ENCODE data around the gene PCDHGA8. TPM values are rescaled to one million over a fixed set of nuclear protein-coding genes. Genes with fewer than 3 reads are reported as not detected.

The PCDHGA8 gene
- total RNA-seq, 1 experiment from 2014 or later = not detected

DNA sequence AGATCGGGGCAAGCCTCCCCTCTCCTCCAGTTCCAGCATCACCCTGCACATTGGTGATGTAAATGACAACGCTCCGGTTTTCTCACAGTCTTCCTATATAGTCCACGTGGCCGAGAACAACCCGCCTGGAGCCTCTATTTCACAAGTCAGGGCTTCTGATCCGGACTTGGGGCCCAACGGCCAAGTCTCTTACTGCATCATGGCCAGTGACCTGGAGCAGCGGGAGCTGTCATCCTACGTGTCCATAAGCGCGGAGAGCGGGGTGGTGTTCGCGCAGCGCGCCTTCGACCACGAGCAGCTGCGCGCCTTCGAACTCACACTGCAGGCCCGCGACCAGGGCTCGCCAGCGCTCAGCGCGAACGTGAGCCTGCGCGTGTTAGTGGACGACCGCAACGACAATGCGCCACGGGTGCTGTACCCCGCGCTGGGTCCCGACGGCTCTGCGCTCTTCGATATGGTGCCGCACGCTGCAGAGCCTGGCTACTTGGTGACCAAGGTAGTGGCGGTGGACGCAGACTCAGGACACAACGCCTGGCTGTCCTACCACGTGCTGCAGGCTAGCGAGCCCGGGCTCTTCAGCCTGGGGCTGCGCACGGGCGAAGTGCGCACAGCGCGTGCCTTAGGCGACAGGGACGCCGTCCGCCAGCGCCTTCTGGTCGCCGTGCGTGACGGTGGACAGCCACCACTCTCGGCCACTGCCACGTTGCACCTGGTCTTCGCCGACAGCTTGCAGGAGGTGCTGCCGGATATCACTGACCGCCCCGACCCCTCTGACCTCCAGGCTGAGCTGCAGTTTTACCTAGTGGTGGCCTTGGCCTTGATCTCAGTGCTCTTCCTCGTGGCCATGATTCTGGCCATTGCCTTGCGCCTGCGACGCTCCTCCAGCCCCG is 3.0 kb upstream of the PCDHGA8 start:
- Histone ChIP-seq H3K27ac (ENCODE audit: low read depth, low read length) (no peak overlapping the region), H3K27me3 (ENCODE audit: insufficient read depth, low read length) (no peaks in the 10 kb centered on the region), H3K4me3 (replicated peaks in 1 of 2; ENCODE audit: low read depth in 1 of 2, low read length in 2 of 2) (no peak overlapping the region), H3K9me3 (ENCODE audit: control insufficient read depth in 1 of 2, insufficient read depth in 1 of 2, low read depth in 1 of 2, low read length in 2 of 2) (no peaks in the 10 kb centered on the region; a peak in 1 of 4 replicates), H3K4me2 (ENCODE audit: low read length) (no peak overlapping the region), H3K4me1 (ENCODE audit: control insufficient read depth in 1 of 2, insufficient read depth in 2 of 2, low read length in 2 of 2) (no peaks in the 10 kb centered on the region), H3K9me2 (ENCODE audit: insufficient read depth) (no peaks in the 10 kb centered on the region), H2AFZ (ENCODE audit: low read depth, low read length, poor library complexity, severe bottlenecking) (no peak overlapping the region), H3K36me3 (ENCODE audit: control insufficient read depth in 1 of 2, insufficient read depth in 2 of 2, low read length in 2 of 2) (no peaks in the 10 kb centered on the region), H3K79me2 (ENCODE audit: insufficient read depth, low read length) (no peaks in the 10 kb centered on the region), H4K20me1 (ENCODE audit: insufficient read depth) (no peaks in the 10 kb centered on the region), H3K9ac (ENCODE audit: low read length) (no peak overlapping the region)
- no TSS peak for BruUV-seq (replicated peaks)
- ChIA-PET RAD21 (ENCODE audit: low non-redundant PET in 1 of 2, low total read pairs in 2 of 2, uncharacterized antibody in 2 of 2, unreplicated experiment in 2 of 2) (no interaction called here), POLR2A (no interaction called here), CTCF (no interaction called here)
- TF ChIP-seq CBX3 (IDR thresholded peaks at IDR 0.05; ENCODE audit: low read depth) (no peak), SIN3A (IDR thresholded peaks at IDR 0.05; ENCODE audit: low read depth) (no peak), EGR1 (IDR thresholded peaks at IDR 0.05; ENCODE audit: low read depth) (no peak), RAD21 (IDR thresholded peaks at IDR 0.05; ENCODE audit: low read depth) (no peak), POLR2A (IDR thresholded peaks at IDR 0.05; ENCODE audit: borderline replicate concordance, extremely low read depth, insufficient read depth, insufficient read length) (no peak), ZFX (IDR thresholded peaks at IDR 0.05) (no peak), EZH2 (IDR thresholded peaks at IDR 0.05) (no peak), POLR2AphosphoS5 (IDR thresholded peaks at IDR 0.05; ENCODE audit: low read depth, low read length) (no peak), ZBTB33 (IDR thresholded peaks at IDR 0.05; ENCODE audit: extremely low read depth, insufficient replicate concordance, low read length) (no peak), TCF7L2 (IDR thresholded peaks at IDR 0.05; ENCODE audit: borderline replicate concordance, extremely low read depth, insufficient read depth, insufficient read length) (no peak), ELF1 (IDR thresholded peaks at IDR 0.05; ENCODE audit: borderline replicate concordance, low read depth) (no peak), SP1 (IDR thresholded peaks at IDR 0.05; ENCODE audit: low read depth) (no peak), EZH2phosphoT487 (IDR thresholded peaks at IDR 0.05; ENCODE audit: borderline replicate concordance) (no peak)
- TF ChIP-seq, protein P1, sequence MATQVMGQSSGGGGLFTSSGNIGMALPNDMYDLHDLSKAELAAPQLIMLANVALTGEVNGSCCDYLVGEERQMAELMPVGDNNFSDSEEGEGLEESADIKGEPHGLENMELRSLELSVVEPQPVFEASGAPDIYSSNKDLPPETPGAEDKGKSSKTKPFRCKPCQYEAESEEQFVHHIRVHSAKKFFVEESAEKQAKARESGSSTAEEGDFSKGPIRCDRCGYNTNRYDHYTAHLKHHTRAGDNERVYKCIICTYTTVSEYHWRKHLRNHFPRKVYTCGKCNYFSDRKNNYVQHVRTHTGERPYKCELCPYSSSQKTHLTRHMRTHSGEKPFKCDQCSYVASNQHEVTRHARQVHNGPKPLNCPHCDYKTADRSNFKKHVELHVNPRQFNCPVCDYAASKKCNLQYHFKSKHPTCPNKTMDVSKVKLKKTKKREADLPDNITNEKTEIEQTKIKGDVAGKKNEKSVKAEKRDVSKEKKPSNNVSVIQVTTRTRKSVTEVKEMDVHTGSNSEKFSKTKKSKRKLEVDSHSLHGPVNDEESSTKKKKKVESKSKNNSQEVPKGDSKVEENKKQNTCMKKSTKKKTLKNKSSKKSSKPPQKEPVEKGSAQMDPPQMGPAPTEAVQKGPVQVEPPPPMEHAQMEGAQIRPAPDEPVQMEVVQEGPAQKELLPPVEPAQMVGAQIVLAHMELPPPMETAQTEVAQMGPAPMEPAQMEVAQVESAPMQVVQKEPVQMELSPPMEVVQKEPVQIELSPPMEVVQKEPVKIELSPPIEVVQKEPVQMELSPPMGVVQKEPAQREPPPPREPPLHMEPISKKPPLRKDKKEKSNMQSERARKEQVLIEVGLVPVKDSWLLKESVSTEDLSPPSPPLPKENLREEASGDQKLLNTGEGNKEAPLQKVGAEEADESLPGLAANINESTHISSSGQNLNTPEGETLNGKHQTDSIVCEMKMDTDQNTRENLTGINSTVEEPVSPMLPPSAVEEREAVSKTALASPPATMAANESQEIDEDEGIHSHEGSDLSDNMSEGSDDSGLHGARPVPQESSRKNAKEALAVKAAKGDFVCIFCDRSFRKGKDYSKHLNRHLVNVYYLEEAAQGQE (IDR thresholded peaks at IDR 0.05; ENCODE audit: low read depth) = no peak
- TF ChIP-seq, protein P2, sequence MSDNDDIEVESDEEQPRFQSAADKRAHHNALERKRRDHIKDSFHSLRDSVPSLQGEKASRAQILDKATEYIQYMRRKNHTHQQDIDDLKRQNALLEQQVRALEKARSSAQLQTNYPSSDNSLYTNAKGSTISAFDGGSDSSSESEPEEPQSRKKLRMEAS (IDR thresholded peaks at IDR 0.05) = no peak
- TF ChIP-seq, protein P3, sequence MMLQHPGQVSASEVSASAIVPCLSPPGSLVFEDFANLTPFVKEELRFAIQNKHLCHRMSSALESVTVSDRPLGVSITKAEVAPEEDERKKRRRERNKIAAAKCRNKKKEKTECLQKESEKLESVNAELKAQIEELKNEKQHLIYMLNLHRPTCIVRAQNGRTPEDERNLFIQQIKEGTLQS (IDR thresholded peaks at IDR 0.05) = no peak
- ATAC-seq (no peak), DNase-seq (ENCODE audit: low read depth, low spot score) (no peak)
- intact Hi-C loops (cut with micrococcal nuclease) = no loop called here

All from HCT116 (cell line).